IMR-90 (cell line): ENCODE results near the gene PDGFA. TPM values are rescaled to one million over a fixed set of nuclear protein-coding genes. Genes with fewer than 3 reads are reported as not detected.

Experiments
- ATAC-seq: fragments of 200-7000 bp; cut with Tn5 transposase; 2 replicates; pipeline ENCODE4 v1.9.1; 2020; ENCODE audit warnings: low read depth, mild to moderate bottlenecking, moderate library complexity
- BruUV-seq: library from RNA; stranded (reverse); fragments of 400-500 nt; replicated peaks from 2 replicates; lab custom pipeline; 2021; lab: Mats Ljungman, UMichigan
- CTCF ChIA-PET: fragments of 300-600 bp; formaldehyde crosslinking; extraction: SDS; loops from one replicate; lab custom pipeline; 2021; ENCODE audit warnings: antibody characterized with exemption; lab: Yijun Ruan, JAX
- POLR2A ChIA-PET: fragments of 300-600 bp; sonication (Branson Sonifier 250); formaldehyde crosslinking; loops from one replicate; lab custom pipeline; 2022; ENCODE audit warnings: antibody characterized with exemption; ENCODE audit not compliant: unreplicated experiment; lab: Charles Lee
- DNase-seq: peaks from one replicate; pipeline ENCODE4 v3.0.0; 2013
- H2AFZ ChIP-seq: replicated peaks from 2 replicates; pipeline ENCODE3; 2013; ENCODE audit warnings: low read length, mild to moderate bottlenecking; ENCODE audit not compliant: poor library complexity
- H2AK5ac ChIP-seq: 2 replicates; pipeline ENCODE4 v1.6.1; 2013; ENCODE audit warnings: low read depth, low read length, inconsistent platforms
- H2AK9ac ChIP-seq: replicated peaks from 2 replicates; pipeline ENCODE3; 2013; ENCODE audit warnings: mild to moderate bottlenecking, low read depth, low read length, moderate library complexity; ENCODE audit not compliant: poor library complexity
- H2BK120ac ChIP-seq: 2 replicates; pipeline ENCODE4 v1.6.1; 2013; ENCODE audit warnings: low read depth, low read length, inconsistent platforms
- H2BK15ac ChIP-seq: 3 replicates; pipeline ENCODE4 v1.6.1; 2013; ENCODE audit warnings: low read depth, low read length, inconsistent platforms
- H2BK20ac ChIP-seq: 2 replicates; pipeline ENCODE4 v1.6.1; 2013; ENCODE audit warnings: low read depth, mild to moderate bottlenecking, inconsistent platforms, low read length, moderate library complexity
- H2BK5ac ChIP-seq: 2 replicates; pipeline ENCODE4 v1.6.1; 2013; ENCODE audit warnings: mild to moderate bottlenecking, low read depth, low read length, inconsistent platforms; ENCODE audit not compliant: poor library complexity, severe bottlenecking
- H3K14ac ChIP-seq: replicated peaks from 2 replicates; pipeline ENCODE4 v1.6.1; 2013; ENCODE audit warnings: low read depth, low read length, inconsistent platforms
- H3K18ac ChIP-seq: 2 replicates; pipeline ENCODE4 v1.6.1; 2013; ENCODE audit warnings: low read depth, low read length, control low read depth
- H3K23ac ChIP-seq: 2 replicates; pipeline ENCODE4 v1.6.1; 2013; ENCODE audit warnings: low read depth, low read length, inconsistent platforms
- H3K27ac ChIP-seq: 2 replicates; pipeline ENCODE4 v1.5.1; 2013; ENCODE audit warnings: mild to moderate bottlenecking, control low read depth, low read length; ENCODE audit not compliant: insufficient read depth
- H3K27me3 ChIP-seq: 2 replicates; pipeline ENCODE4 v1.6.1; 2013; ENCODE audit warnings: low read length; ENCODE audit not compliant: control insufficient read depth, insufficient read depth
- H3K36me3 ChIP-seq: 2 replicates; pipeline ENCODE4 v1.6.1; 2013; ENCODE audit warnings: low read length, mixed read lengths; ENCODE audit not compliant: control insufficient read depth, insufficient read depth
- H3K4ac ChIP-seq: 2 replicates; pipeline ENCODE4 v1.6.1; 2013; ENCODE audit warnings: low read depth, low read length, inconsistent platforms
- H3K4me1 ChIP-seq: 2 replicates; pipeline ENCODE4 v1.6.1; 2013; ENCODE audit warnings: low read length, mixed read lengths; ENCODE audit not compliant: control insufficient read depth, insufficient read depth
- H3K4me2 ChIP-seq: 2 replicates; pipeline ENCODE4 v1.6.1; 2013; ENCODE audit warnings: low read depth, mild to moderate bottlenecking, control low read depth, low read length, moderate library complexity
- H3K4me3 ChIP-seq: 2 replicates; pipeline ENCODE4 v1.5.1; 2013; ENCODE audit warnings: low read depth, mild to moderate bottlenecking, control low read depth, low read length, moderate library complexity; ENCODE audit not compliant: insufficient read depth
- H3K56ac ChIP-seq: 2 replicates; pipeline ENCODE4 v1.6.1; 2013; ENCODE audit warnings: low read length, inconsistent platforms; ENCODE audit not compliant: insufficient read depth; ENCODE audit errors: extremely low read depth
- H3K79me1 ChIP-seq, 2 experiments: 2 replicates each; pipeline ENCODE4 v1.6.1; 2013; ENCODE audit warnings: low read length in 2 of 2, inconsistent platforms in 1 of 2, low read depth in 1 of 2
- H3K9ac ChIP-seq: 2 replicates; pipeline ENCODE4 v1.6.1; 2013; ENCODE audit warnings: low read depth, low read length, control low read depth
- H3K9me1 ChIP-seq: 2 replicates; pipeline ENCODE4 v1.6.1; 2013; ENCODE audit warnings: low read length, inconsistent platforms; ENCODE audit not compliant: insufficient read depth
- H3K9me3 ChIP-seq: 2 replicates; pipeline ENCODE4 v1.6.1; 2013; ENCODE audit warnings: low read length; ENCODE audit not compliant: control insufficient read depth, insufficient read depth
- H4K20me1 ChIP-seq: 2 replicates; pipeline ENCODE4 v1.6.1; 2013; ENCODE audit warnings: low read length, inconsistent platforms; ENCODE audit not compliant: insufficient read depth
- H4K5ac ChIP-seq: 2 replicates; pipeline ENCODE4 v1.6.1; 2013; ENCODE audit warnings: mild to moderate bottlenecking, low read depth, low read length, control low read depth
- H4K8ac ChIP-seq, 2 experiments: 2 replicates each; pipeline ENCODE4 v1.6.1; 2013; ENCODE audit warnings: low read depth in 2 of 2, low read length in 2 of 2, control low read depth in 1 of 2, inconsistent platforms in 1 of 2
- H4K91ac ChIP-seq: 2 replicates; pipeline ENCODE4 v1.6.1; 2013; ENCODE audit warnings: low read depth, low read length, inconsistent platforms; ENCODE audit not compliant: insufficient read depth
- BHLHE40 ChIP-seq: fragments of 150-350 bp; IDR thresholded peaks from 2 replicates; pipeline ENCODE4 v1.6.1; 2016; ENCODE audit warnings: mild to moderate bottlenecking, low read depth, low read length
- CEBPB ChIP-seq: IDR thresholded peaks from 2 replicates; pipeline ENCODE4 v1.6.1; 2012; ENCODE audit warnings: low read depth, low read length, improper control_type of control experiment
- CHD1 ChIP-seq: IDR thresholded peaks from 2 replicates; pipeline ENCODE4 v1.6.1; 2012; ENCODE audit warnings: low read depth, low read length, improper control_type of control experiment
- CTCF ChIP-seq: conservative IDR thresholded peaks from 2 replicates; pipeline ENCODE4 v1.5.1; 2012; ENCODE audit warnings: mild to moderate bottlenecking, low read depth, low read length, improper control_type of control experiment
- ELK1 ChIP-seq: fragments of 150-350 bp; IDR thresholded peaks from 2 replicates; pipeline ENCODE4 v1.6.1; 2016; ENCODE audit warnings: low read depth, mild to moderate bottlenecking, low read length, moderate library complexity, borderline replicate concordance
- FOS ChIP-seq: fragments of 150-350 bp; IDR thresholded peaks from 2 replicates; pipeline ENCODE4 v1.6.1; 2016; ENCODE audit warnings: low read depth, low read length
- MAFK ChIP-seq: IDR thresholded peaks from 2 replicates; pipeline ENCODE4 v1.6.1; 2012; ENCODE audit warnings: low read depth, low read length, improper control_type of control experiment
- MAZ ChIP-seq: IDR thresholded peaks from 2 replicates; pipeline ENCODE4 v1.6.1; 2012; ENCODE audit warnings: low read depth, mild to moderate bottlenecking, low read length, improper control_type of control experiment, moderate library complexity, borderline replicate concordance
- MXI1 ChIP-seq: IDR thresholded peaks from 2 replicates; pipeline ENCODE4 v1.6.1; 2012; ENCODE audit warnings: low read depth, mild to moderate bottlenecking, low read length, moderate library complexity, borderline replicate concordance
- NFE2L2 ChIP-seq: fragments of 150-350 bp; IDR thresholded peaks from 2 replicates; pipeline ENCODE4 v1.6.1; 2016; ENCODE audit warnings: low read depth, mild to moderate bottlenecking, low read length
- POLR2A ChIP-seq: IDR thresholded peaks from 2 replicates; pipeline ENCODE4 v1.6.1; 2012; ENCODE audit warnings: mild to moderate bottlenecking, low read depth, low read length
- RAD21 ChIP-seq: IDR thresholded peaks from 2 replicates; pipeline ENCODE4 v1.6.1; 2012; ENCODE audit warnings: low read length, improper control_type of control experiment
- RCOR1 ChIP-seq: IDR thresholded peaks from 2 replicates; pipeline ENCODE4 v1.6.1; 2012; ENCODE audit warnings: mild to moderate bottlenecking, low read length, improper control_type of control experiment; ENCODE audit not compliant: insufficient replicate concordance
- RFX5 ChIP-seq: IDR thresholded peaks from 2 replicates; pipeline ENCODE4 v1.8.0; 2012; ENCODE audit warnings: low read depth, mild to moderate bottlenecking, low read length, moderate library complexity
- SMC3 ChIP-seq: fragments of 150-350 bp; IDR thresholded peaks from 2 replicates; pipeline ENCODE4 v1.6.1; 2016; ENCODE audit warnings: low read depth, mild to moderate bottlenecking, antibody characterized with exemption, low read length, moderate library complexity
- USF2 ChIP-seq: fragments of 150-350 bp; IDR thresholded peaks from 2 replicates; pipeline ENCODE4 v1.6.1; 2017; ENCODE audit warnings: mild to moderate bottlenecking, antibody characterized with exemption, low read length, low read depth
- WGBS, 2 experiments: methylation state at CpG; one replicate each; pipeline versions ENCODE4 v1.1.5 to v1.1.7; 2013; ENCODE audit warnings: missing lambda C conversion rate in 2 of 2; ENCODE audit not compliant: insufficient read length in 1 of 2; ENCODE audit errors: extremely low coverage in 2 of 2; 5-methylcytosine and 5-hydroxymethylcytosine counted together
- dilution Hi-C: fragments of 300-500 bp; cut with HindIII; formaldehyde crosslinking; loops from one replicate; pipeline ENCODE4 v1.14.3; 2018; ENCODE audit warnings: low sequenced_read_pairs; ENCODE audit not compliant: unreplicated experiment
- in situ Hi-C: fragments of 300-500 bp; cut with MboI; formaldehyde crosslinking; loops from 3 replicates; pipeline ENCODE4 v1.14.3; 2019; ENCODE audit warnings: low sequenced_read_pairs, inconsistent platforms, mixed read lengths
- intact Hi-C: fragments of 100-400 bp; cut with micrococcal nuclease; formaldehyde crosslinking; loops from 2 replicates; pipeline ENCODE4 v1.10.0; 2022
- polyA plus RNA-seq, 3 experiments: library from polyadenylated mRNA; depleted of rRNA; stranded (reverse); fragments of >200 nt; gene quantifications; 2 replicates each; pipeline ENCODE4 v1.2.3, GENCODE V29; 2012; ENCODE audit warnings: low replicate concordance in 1 of 3
- total RNA-seq: library from RNA; depleted of rRNA; stranded (reverse); fragments of >200 nt; gene quantifications from 2 replicates; pipeline ENCODE4 v1.2.3, GENCODE V29; 2012

Gene PDGFA
- total and polyA plus RNA-seq, 2 of the 4 experiments (the other 2 are of a cell fraction), result 3.3 to 3.8 TPM

GRCh38 chr7:450741-451140 lies 68.9 kb downstream of the PDGFA start:
- DNase-seq (no peak), ATAC-seq (no peak)
- Histone ChIP-seq H3K4me1 (peaks cover 7% of the 10 kb centered on the region), H3K4me2 (no peak overlapping the region), H2AK9ac (no peak overlapping the region), H3K9ac (no peak overlapping the region), H2BK15ac (no peak overlapping the region), H2BK20ac (no peak overlapping the region), H3K9me3 (no peaks in the 10 kb centered on the region), H3K23ac (no peak overlapping the region), H2BK5ac (no peak overlapping the region), H4K20me1 (no peaks in the 10 kb centered on the region; the same call in 1 of the 2 replicates), H3K14ac (no peak overlapping the region), H3K27ac (no peak overlapping the region), H3K4me3 (no peak overlapping the region), H3K56ac (no peak overlapping the region), H2AFZ (no peak overlapping the region), H2AK5ac (no peak overlapping the region), H2BK120ac (no peak overlapping the region), H3K9me1 (no peaks in the 10 kb centered on the region), H3K4ac (no peak overlapping the region), H3K79me1 (no peaks in the 10 kb centered on the region), H4K5ac (no peak overlapping the region), H4K8ac (no peak overlapping the region), H3K27me3 (peaks cover 32% of the 10 kb centered on the region), H3K36me3 (no peaks in the 10 kb centered on the region), H4K91ac (no peak overlapping the region), H3K18ac (no peak overlapping the region)
- ChIA-PET POLR2A (no interaction called here), CTCF (no interaction called here)
- dilution Hi-C loops, result no loop called here
- TF ChIP-seq FOS, result no peak
- TF ChIP-seq RCOR1, result no peak
- no peak for TF ChIP-seq NFE2L2
- TF ChIP-seq RAD21, result no peak
- no peak for TF ChIP-seq MAZ
- TF ChIP-seq MAFK, result no peak
- no peak for TF ChIP-seq CEBPB
- no peak for TF ChIP-seq SMC3
- no peak for TF ChIP-seq RFX5
- no peak for TF ChIP-seq CHD1
- TF ChIP-seq BHLHE40, result no peak
- TF ChIP-seq POLR2A, result no peak
- TF ChIP-seq USF2, result no peak
- no peak for TF ChIP-seq ELK1
- TF ChIP-seq MXI1, result no peak
- TF ChIP-seq CTCF, result no peak
- intact Hi-C loops, result no loop called here
- in situ Hi-C loops, result no loop called here
- no CpG with 5 or more reads among the region's 10 CpGs for WGBS, 2 experiments
- BruUV-seq, result no TSS peak
